ENCODE results near the gene PLEKHM3. TPM values are rescaled to one million over a fixed set of nuclear protein-coding genes. Genes with fewer than 3 reads are reported as not detected.
"Not testable (repeated sequence)": the region's sequence is repeated elsewhere in the genome, so short reads cannot be mapped to it uniquely, and the experiment has no call there.

The PLEKHM3 gene
- total RNA-seq, 1 donor from 2014 or later: 18.3 TPM

- no peaks in the 10 kb centered on the region for H3K9me3 ChIP-seq
- intact Hi-C loops (cut with DNase I): no loop called here
These were observed 5.1 kb downstream of the PLEKHM3 start for GRCh38 chr2:208020253-208020652.

DNA sequence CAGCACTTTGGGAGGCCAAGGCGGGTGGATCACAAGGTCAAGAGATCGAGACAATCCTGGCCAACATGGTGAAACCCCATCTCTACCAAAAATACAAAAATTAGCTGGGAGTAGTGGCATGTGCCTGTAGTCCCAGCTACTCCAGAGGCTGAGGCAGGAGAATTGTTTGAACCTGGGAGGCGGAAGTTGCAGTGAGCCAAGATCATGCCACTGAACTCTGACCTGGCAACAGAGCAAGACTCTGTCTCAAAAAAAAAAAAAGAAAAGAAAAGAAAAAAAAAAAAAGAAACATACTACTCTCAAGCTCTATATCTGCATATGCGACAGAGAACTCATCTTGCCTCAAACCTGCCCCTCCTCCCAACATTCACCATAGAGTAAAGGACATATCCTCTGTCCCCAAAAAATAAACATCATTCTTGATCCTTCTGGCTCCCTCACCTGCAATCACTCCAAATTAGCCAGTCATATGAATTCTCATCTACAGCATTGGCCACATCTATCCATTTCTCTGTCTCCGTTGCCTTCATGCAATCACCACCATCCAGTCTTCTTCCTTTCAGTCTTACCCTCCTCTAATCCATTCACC is 7.1 kb downstream of the PLEKHM3 start:
- not testable (repeated sequence) for H3K36me3 ChIP-seq, H3K27ac ChIP-seq

More at GRCh38 chr2:208020253-208020652, 5.1 kb downstream of the PLEKHM3 start:
- Histone ChIP-seq H3K27me3 (no peaks in the 10 kb centered on the region), H3K36me3 (no peaks in the 10 kb centered on the region), H3K4me1 (peaks cover 0 to 12% of the 10 kb centered on the region in 2 donors), H3K27ac (no peak overlapping the region), H3K4me3 (no peak overlapping the region)
- no peak for DNase-seq (ENCODE audit: low spot score in 2 of 2)
- TF ChIP-seq, protein P1, sequence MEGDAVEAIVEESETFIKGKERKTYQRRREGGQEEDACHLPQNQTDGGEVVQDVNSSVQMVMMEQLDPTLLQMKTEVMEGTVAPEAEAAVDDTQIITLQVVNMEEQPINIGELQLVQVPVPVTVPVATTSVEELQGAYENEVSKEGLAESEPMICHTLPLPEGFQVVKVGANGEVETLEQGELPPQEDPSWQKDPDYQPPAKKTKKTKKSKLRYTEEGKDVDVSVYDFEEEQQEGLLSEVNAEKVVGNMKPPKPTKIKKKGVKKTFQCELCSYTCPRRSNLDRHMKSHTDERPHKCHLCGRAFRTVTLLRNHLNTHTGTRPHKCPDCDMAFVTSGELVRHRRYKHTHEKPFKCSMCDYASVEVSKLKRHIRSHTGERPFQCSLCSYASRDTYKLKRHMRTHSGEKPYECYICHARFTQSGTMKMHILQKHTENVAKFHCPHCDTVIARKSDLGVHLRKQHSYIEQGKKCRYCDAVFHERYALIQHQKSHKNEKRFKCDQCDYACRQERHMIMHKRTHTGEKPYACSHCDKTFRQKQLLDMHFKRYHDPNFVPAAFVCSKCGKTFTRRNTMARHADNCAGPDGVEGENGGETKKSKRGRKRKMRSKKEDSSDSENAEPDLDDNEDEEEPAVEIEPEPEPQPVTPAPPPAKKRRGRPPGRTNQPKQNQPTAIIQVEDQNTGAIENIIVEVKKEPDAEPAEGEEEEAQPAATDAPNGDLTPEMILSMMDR (IDR thresholded peaks at IDR 0.05): no peak

GRCh38 chr2:208017721-208018120 is 7.6 kb downstream of the PLEKHM3 start:
- intact Hi-C loops (cut with DNase I): no loop called here
- H3K9me3 ChIP-seq: no peaks in the 10 kb centered on the region
- H3K36me3 ChIP-seq: no peaks in the 10 kb centered on the region
- H3K4me1 ChIP-seq: no peaks in the 10 kb centered on the region
- H3K27me3 ChIP-seq: no peaks in the 10 kb centered on the region
- H3K27ac ChIP-seq: no peak overlapping the region
- no peak for DNase-seq (ENCODE audit: low spot score in 2 of 2)
- TF ChIP-seq, protein P1 (IDR thresholded peaks at IDR 0.05): no peak
- no peak overlapping the region for H3K4me3 ChIP-seq

More for the DNA sequence above, 7.1 kb downstream of the PLEKHM3 start:
- intact Hi-C loops (cut with DNase I); H3K4me1 ChIP-seq; H3K9me3 ChIP-seq; DNase-seq (ENCODE audit: low spot score in 2 of 2); H3K4me3 ChIP-seq; H3K27me3 ChIP-seq: not testable (repeated sequence)

GRCh38 chr2:208015475-208015874 is 9.9 kb downstream of the PLEKHM3 start:
- no peak for DNase-seq (ENCODE audit: low spot score in 2 of 2)

DNA sequence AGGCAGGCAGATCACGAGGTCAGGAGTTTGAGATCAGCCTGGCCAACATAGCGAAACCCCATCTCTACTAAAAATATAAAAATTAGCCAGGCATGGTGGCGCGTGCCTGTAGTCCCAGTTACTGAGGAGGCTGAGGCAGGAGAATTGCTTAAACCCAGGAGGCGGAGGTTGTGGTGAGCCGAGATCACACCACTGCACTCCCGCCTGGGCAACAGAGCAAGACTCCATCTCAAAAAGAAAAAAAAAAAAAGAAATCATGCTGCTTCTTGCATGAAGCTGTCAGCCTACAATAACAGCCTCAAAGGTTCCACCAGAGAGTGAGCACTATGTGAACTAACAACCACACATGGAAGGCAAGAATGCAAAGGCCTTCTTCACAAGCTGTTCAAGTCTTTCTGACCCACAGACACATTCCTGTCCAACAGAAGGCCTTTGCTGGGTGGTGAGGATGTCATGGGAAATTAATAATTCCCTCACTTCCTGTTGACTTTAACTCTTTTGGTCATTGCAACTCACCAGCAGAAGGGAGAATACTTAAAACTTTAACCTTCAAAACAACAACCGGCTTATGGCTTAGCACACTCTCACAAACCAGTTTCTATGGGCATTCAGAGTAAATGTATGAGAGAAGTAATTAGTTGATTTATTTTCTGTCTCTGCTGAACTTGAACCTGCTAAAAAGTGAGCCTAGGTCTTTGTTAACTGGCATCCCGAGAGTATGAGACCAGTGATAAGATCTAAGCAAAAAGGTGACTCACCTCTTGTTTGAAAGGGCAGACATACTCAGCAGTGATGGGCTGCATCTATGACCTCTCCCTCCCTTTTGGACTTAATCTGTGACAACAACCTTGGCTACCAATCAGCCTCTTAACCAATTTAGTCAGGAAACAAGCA is 11.8 kb downstream of the PLEKHM3 start:
- intact Hi-C loops (cut with DNase I): no loop called here
- DNase-seq (ENCODE audit: low spot score in 2 of 2): no peak
- Histone ChIP-seq H3K9me3 (no peaks in the 10 kb centered on the region), H3K36me3 (no peaks in the 10 kb centered on the region), H3K4me1 (no peaks in the 10 kb centered on the region), H3K4me3 (no peak overlapping the region), H3K27ac (no peak overlapping the region), H3K27me3 (no peaks in the 10 kb centered on the region)
- TF ChIP-seq, protein P1 (IDR thresholded peaks at IDR 0.05): no peak

More at GRCh38 chr2:208015475-208015874, 9.9 kb downstream of the PLEKHM3 start:
- intact Hi-C loops (cut with DNase I): no loop called here
- Histone ChIP-seq H3K4me3 (no peak overlapping the region), H3K27me3 (no peaks in the 10 kb centered on the region), H3K36me3 (no peaks in the 10 kb centered on the region), H3K9me3 (no peaks in the 10 kb centered on the region), H3K27ac (no peak overlapping the region), H3K4me1 (no peaks in the 10 kb centered on the region)
- TF ChIP-seq, protein P1 (IDR thresholded peaks at IDR 0.05): no peak

DNA sequence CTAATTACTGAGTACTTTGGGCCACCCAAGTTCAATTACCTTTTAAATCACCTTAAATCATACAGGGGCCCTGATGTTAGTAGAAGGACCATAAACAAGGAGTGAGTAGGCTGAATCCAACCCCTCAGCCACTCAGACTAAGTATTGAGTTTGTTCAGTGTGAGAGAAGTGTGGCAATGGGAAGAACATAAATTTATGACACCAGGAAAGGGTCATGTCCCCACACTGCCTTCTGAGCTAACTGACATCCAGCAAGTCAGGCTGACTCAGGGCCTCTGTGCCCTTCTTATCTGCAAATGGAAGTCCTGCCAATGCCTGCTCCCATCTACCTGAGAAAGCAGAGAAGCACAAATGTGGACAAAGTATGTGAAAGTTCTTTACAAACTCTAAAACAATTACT is 12.9 kb downstream of the PLEKHM3 start:
- H3K36me3 ChIP-seq: no peaks in the 10 kb centered on the region
- intact Hi-C loops (cut with DNase I): no loop called here
- DNase-seq (ENCODE audit: low spot score in 2 of 2): no peak
- no peaks in the 10 kb centered on the region for H3K4me1 ChIP-seq
- no peaks in the 10 kb centered on the region for H3K27me3 ChIP-seq
- TF ChIP-seq, protein P1 (IDR thresholded peaks at IDR 0.05): no peak
- H3K4me3 ChIP-seq: no peak overlapping the region
- no peak overlapping the region for H3K27ac ChIP-seq
- H3K9me3 ChIP-seq: no peaks in the 10 kb centered on the region

Data from ascending aorta (tissue), 2 donors.